ENCODE measurements around the gene MRPL43.

The MRPL43 gene

GRCh38 chr10:101000915-101001658, 13.8 kb upstream of the MRPL43 start:
- no peak for DNase-seq

DNA sequence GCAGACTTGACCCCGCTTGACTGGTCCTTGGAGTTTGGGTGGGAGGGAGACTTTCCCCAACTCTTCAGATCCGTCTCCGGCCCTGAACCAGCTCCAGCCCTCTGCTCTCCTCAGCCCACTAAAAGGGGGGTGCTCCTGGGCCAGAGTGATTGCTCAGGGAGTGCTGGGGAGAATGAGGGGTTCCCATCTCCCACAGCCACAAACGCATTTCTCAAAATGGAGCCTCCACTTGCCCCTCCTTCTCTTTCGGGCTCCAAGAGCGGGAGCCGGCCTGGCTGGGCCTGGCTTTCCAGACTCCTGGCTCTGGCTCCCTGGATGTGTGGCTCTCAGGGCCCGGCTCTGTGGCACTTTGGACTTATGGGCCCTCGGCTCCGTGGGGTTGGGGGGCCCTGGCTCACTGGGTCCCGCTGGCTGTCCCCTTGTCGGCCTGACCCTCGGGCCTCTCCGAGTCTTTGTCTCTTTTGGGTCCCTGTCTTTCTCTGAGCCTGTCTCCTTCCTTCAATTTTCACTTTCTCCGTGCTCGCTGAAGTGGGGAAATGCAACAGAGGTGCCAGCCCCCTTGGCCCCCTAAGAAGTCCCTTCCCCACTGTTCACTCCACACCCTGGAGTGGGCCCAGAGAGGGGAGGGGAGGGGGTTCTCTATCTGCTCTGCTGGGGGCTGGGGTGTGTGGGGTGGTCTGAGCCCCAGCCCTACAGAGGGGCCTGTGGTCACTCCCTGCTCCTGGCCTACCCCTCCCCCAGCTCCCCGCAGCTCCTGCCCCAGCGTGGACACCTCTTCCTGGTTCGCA, 13.0 kb upstream of the MRPL43 start:
- DNase-seq = no peak

DNA sequence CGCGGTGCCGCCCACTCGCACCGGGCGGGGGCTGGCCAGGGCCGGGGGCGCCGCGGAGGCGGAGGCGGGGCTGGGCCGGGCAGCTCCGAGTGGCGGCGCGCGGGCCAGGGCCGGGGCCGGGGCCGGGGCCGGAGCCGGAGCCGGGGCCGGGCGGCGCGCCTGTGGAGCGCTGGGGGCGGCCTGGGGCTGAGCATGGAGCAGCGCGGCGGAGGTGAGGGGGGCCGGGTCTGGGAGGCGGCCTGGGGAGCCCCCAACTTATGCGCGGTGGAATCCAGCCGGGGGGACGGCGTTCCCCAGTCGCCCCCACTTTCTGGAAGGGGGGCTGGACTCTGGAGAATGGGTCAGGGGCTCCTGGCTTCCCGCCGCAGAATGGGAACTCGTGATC, 12.4 kb upstream of the MRPL43 start, which contains the start of gene LZTS2:
Gene LZTS2 (plus strand): TSS at position 67 of the 385 bp plus-strand sequence. CDS start 2,731 bp downstream, outside the sequence.
- DNase-seq = no peak

GRCh38 chr10:100998991-100999741, 11.9 kb upstream of the MRPL43 start:
- peak; percentile 22 for DNase-seq

GRCh38 chr10:100998183-100998990, 11.1 kb upstream of the MRPL43 start:
- DNase-seq = peak; percentile 75

DNA sequence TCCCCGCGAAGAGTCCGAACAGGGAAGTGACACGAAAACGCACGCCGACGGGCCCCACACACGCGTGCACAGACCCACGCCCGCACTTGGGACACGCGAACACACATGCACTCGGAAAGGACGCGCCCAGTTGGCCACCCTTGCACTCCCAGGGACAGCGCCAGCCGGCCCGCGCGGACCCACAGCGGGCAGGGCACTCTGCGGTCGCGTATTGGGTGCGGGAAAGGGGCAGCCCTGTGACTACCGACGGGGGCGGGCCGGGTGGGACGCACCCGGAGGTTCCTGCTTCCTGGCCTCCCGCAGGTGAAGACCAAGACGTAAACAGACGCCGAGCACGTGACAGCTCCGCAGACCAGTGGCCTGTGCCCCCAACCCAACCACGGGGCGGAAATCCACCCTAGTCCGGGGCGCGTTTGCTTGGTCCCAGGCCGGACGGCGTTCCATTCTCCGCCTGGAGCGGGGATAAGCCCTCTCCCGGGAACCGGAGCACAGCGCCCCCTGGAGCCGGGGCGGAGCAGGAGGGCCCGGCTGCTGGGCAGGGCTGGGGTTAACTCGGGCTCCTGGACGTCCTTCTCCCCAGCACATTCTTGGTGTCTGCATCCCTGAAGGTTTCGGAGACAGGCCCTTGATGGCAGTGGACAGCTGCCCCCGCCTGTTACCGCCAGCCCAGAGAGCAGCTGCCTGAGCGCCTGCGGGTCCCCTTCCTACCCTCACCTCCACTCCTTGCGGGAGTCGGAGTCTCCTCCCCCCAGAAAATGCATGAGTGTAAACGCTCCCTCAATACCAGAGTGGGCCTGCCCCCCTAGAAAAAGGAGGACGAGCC, 10.3 kb upstream of the MRPL43 start:
- peak; percentile 62 for DNase-seq

- no peak for DNase-seq
Observed at GRCh38 chr10:100996678-100997359, 9.5 kb upstream of the MRPL43 start.

DNA sequence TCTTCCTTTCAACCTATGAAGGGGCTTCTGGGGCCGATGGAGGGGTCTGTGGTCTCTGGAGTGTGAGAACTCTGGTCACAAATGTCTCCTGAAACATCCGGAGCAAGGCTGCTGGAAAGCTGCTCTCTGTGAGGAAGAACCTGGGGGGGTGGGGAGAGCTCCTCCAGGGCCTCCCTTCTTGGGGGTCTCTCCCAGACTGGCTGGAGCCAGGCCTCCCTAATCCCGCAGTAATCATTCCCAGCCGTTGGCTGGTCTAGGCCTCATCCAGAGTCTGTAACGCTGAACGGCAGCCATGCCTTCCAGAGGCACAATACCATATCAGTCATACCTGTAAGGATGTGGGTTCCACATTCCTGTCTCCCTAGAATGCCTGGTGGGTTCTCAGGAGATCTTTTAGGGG, 7.9 kb upstream of the MRPL43 start:
- DNase-seq = no peak

DNA sequence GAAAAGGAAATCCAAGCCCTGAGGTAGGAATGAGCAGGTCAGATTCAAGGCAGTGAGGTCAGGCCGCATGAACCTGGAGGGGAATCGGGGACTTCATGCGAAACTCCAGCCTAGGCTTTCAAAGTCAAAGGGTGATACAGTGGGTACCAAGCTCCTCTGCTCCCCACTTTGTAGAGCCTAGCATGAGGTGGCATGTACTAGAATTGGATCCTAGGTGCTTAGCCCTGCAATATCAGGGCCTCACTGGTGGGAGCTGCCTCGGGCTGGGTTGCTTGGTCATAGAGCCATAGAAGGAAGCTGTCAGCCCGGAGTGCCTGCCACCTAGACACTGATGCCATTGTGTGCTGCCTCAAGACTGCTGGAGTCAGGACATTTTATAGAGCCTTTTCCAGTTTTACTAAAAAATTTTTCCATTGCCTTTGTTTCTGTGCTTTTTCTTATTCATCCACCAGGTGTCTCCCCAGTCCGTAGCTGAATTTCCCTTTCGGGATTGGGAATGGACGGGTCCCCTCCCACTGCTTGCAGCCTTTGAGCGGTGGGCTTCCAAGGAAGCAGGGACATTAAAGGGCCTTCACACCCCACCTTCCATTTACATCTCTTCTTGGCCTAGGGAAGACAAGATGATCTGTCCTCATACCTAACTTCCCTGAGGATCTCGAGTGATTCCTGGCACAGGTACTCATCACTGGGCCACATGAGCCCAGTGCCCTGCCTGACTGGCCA, 6.8 kb upstream of the MRPL43 start:
- DNase-seq = no peak

- DNase-seq = no peak
Observed at GRCh38 chr10:100989088-100989487, 1.8 kb upstream of the MRPL43 start.

DNA sequence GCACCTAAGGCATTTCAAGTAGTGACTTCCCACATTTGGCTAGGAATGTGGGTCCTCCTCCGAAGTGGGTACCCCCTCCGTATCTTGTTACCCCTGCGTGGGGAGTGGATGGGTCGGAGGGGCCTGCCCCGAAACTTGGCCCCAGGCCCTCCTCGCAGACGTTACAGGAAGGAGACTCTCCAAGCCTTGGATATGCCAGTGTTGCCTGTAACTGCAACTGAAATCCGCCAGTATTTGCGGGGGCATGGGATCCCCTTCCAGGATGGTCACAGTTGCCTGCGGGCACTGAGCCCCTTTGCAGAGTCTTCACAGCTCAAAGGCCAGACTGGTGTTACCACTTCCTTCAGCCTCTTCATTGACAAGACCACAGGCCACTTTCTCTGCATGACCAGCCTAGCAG, 869 bp upstream of the MRPL43 start:
- no peak for DNase-seq

DNA sequence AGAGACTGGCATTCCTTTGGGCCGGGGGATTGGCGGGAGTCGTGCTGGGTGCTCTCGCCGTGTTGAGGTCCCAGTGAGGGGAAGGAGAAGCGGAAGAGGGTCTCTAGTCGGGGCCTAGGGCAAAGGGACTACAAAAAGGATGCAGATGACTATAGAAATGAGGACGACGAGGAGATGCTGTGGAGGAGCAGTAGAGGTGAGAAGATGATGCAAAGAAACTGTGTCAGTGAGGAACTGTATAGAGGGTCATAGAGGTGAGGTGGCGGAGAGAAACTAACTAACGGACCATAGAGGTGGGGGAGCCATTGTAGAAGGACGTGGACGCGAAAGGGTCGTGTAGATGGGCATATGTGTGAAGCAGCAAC, 370 bp upstream of the MRPL43 start:
- DNase-seq = no peak

DNA sequence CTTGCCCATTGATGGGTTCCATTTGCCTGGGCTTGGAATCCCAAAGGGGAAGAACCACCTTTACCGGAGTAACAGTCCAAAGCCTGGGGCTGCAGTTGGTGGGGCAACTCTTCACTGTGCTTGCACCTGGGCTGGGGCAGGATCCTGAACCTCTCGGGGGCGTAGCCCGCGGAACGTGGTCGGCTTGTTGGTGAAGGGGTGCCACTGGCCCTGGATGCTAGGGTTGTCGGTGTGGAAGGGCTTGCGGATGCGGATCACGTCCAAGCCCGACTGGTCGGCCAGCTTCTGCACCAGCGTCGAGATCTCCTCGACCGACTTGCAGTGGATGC, 710 bp downstream of the MRPL43 start:
- DNase-seq = no peak

DNA sequence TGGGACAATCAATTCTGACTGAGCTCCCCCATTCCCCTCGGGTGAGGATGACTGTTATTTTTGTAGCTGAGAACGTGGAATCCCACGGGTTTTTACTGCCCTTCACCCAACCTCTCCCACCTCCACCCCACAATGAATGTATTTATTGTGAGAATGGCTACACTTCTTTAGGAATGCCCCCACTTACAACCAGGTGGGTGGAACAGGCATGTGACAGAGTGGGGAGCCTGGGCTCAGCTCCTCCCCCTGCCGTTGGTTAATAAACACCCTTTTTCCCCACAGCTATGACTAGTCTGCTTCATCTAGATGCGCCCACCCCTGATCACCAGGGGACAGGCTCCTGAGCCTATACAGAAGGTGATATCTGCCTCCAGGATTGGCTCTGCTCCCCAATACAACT, 2.0 kb downstream of the MRPL43 start:
- DNase-seq = no peak

DNA sequence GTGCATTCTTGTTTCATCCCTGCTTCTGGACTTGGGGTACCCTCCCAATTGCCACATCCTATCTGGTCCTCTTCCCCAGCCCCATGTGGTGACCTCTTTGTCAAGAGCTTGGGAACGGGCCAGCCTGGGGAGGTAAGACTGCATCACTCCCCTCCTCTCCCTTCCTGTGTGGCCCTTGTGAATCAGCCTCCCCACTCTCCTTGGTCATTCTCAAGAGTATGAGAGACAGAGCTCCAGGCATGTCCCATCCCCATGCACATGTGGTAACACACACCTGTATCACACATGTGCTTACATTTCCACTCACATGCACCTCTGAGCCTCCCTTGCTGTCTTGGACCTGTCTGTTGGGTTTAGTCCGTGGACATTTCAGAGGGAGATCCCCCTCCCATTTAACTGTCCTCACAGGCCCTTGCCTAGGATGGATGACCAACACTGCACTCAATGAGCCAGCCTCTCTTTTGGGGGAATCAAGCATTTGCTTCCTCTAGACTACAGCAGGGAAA, 2.6 kb downstream of the MRPL43 start:
- DNase-seq = no peak

GRCh38 chr10:100983868-100984671, 3.2 kb downstream of the MRPL43 start:
- DNase-seq = no peak

DNA sequence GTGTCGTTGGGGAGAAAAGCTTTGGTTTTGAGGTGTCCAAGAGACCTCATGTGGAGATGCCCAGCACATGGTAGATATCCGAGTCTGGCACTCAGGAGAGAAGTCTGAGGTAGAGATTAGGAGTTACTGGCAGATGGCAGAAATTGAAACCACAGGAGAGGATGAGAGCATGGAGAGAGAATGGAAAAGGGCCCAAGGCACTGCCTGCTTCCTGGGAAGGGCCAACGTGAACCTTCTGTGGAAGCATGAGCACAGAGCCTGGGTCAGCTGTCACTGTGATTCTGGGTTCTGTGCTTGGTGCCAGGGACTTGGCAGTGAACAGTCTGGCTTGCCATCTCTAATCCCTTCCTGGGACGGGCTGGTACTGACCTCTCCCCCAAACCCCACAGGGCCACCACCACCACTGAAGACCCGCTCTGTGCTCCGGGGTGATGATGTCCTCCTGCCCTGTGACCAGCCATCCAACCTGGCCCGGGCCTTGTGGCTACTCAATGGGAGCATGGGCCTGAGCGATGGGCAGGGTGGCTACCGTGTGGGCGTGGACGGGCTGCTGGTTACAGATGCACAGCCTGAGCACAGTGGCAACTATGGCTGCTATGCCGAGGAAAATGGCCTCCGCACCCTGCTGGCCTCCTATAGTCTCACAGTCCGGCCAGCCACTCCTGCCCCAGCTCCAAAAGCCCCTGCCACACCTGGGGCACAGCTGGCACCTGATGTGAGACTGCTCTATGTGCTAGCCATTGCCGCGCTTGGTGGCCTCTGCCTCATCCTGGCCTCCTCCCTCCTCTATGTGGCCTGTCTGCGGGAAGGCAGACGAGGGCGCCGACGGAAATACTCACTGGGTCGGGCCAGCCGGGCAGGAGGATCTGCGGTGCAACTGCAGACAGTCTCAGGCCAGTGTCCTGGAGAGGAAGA, 4.1 kb downstream of the MRPL43 start:
- DNase-seq = no peak

DNA sequence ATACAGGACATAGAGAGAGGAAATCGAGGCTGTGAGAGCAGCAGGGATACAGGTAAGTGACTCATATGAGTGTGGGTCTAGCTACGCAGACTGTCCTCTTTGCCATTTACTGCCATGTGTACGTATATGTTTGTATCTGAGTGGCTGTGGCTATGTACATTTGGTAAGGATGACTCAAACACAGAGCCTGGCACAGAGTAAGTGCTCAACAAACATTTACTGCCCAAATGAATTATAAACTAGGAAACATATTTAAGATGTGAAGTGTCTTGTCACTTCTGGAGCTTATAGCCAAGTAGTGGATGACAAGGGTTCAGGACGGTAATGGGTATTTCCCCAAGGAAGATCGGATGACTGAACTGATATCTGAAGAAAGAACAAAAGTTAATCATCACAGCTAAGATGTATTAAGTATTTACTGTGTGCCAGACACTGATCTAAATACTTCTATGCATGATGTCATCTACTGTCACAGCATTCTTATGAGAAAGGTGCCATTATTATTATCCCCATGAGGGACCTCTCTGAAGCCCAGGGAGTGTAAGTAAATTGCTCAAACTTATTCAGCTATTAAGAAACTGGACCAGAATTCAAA, 6.0 kb downstream of the MRPL43 start:
- no peak for DNase-seq

All from DMS153 (cell line).